Ishikawa (cell line): Measurements from ENCODE around the gene JPH2.

Experiments used
- CEBPB ChIP-seq: IDR thresholded peaks from 2 replicates; pipeline ENCODE4 v1.6.1; 2012
- CREB1 ChIP-seq: IDR thresholded peaks from 2 replicates; pipeline ENCODE4 v1.6.1; 2012; ENCODE audit warnings: low read depth
- EGR1 ChIP-seq: IDR thresholded peaks from 2 replicates; pipeline ENCODE4 v1.6.1; 2012
- EP300 ChIP-seq: IDR thresholded peaks from 2 replicates; pipeline ENCODE4 v1.6.1; 2012; ENCODE audit warnings: borderline replicate concordance
- FOXM1 ChIP-seq: IDR thresholded peaks from 2 replicates; pipeline ENCODE4 v1.6.1; 2012; ENCODE audit warnings: low read depth, borderline replicate concordance
- NFIC ChIP-seq: IDR thresholded peaks from 2 replicates; pipeline ENCODE4 v1.6.1; 2012
- RAD21 ChIP-seq: IDR thresholded peaks from 2 replicates; pipeline ENCODE4 v1.6.1; 2012; ENCODE audit warnings: low read depth
- TAF1 ChIP-seq: IDR thresholded peaks from 2 replicates; pipeline ENCODE4 v1.6.1; 2012; ENCODE audit warnings: low read depth, mild to moderate bottlenecking
- TCF12 ChIP-seq: IDR thresholded peaks from 2 replicates; pipeline ENCODE4 v1.6.1; 2012; ENCODE audit warnings: low read depth
- TEAD4 ChIP-seq: IDR thresholded peaks from 2 replicates; pipeline ENCODE4 v1.6.1; 2012
- YY1 ChIP-seq: IDR thresholded peaks from 2 replicates; pipeline ENCODE4 v1.6.1; 2012; ENCODE audit warnings: low read depth
- ZBTB7A ChIP-seq: IDR thresholded peaks from 2 replicates; pipeline ENCODE4 v1.6.1; 2012; ENCODE audit warnings: low read depth
- TF ChIP-seq, protein P1 (sequence below): IDR thresholded peaks from 2 replicates; pipeline ENCODE4 v1.6.1; 2012
- TF ChIP-seq, protein P2 (sequence below): IDR thresholded peaks from 2 replicates; pipeline ENCODE4 v1.6.1; 2012; ENCODE audit warnings: low read depth, mild to moderate bottlenecking
- TF ChIP-seq, protein P3 (sequence below): IDR thresholded peaks from 2 replicates; pipeline ENCODE4 v1.6.1; 2012

The JPH2 gene

DNA sequence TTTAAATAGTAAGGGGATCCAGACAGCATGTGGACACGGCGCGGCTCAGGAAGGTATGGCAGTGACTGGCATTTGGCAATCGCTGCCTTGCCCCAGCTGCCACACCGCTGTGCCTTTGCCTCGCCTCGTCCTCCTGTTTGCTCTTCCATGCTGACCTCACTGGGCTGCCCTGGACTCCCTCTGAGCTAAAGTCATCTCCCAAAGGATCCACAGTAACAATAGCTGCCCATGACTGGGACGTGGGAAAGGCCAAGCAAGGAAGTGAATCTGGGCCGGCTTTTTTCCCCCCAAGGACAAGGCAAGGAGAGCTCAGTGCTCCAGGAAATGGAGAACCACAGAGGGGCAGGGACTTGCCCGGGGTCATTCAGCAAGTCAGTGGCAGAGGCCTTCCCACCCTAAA, 48.1 kb downstream of the JPH2 start:
- TF ChIP-seq, protein P1, sequence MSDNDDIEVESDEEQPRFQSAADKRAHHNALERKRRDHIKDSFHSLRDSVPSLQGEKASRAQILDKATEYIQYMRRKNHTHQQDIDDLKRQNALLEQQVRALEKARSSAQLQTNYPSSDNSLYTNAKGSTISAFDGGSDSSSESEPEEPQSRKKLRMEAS = no peak
- no peak for TF ChIP-seq CREB1
- TF ChIP-seq RAD21 = no peak
- no peak for TF ChIP-seq FOXM1
- TF ChIP-seq, protein P2, sequence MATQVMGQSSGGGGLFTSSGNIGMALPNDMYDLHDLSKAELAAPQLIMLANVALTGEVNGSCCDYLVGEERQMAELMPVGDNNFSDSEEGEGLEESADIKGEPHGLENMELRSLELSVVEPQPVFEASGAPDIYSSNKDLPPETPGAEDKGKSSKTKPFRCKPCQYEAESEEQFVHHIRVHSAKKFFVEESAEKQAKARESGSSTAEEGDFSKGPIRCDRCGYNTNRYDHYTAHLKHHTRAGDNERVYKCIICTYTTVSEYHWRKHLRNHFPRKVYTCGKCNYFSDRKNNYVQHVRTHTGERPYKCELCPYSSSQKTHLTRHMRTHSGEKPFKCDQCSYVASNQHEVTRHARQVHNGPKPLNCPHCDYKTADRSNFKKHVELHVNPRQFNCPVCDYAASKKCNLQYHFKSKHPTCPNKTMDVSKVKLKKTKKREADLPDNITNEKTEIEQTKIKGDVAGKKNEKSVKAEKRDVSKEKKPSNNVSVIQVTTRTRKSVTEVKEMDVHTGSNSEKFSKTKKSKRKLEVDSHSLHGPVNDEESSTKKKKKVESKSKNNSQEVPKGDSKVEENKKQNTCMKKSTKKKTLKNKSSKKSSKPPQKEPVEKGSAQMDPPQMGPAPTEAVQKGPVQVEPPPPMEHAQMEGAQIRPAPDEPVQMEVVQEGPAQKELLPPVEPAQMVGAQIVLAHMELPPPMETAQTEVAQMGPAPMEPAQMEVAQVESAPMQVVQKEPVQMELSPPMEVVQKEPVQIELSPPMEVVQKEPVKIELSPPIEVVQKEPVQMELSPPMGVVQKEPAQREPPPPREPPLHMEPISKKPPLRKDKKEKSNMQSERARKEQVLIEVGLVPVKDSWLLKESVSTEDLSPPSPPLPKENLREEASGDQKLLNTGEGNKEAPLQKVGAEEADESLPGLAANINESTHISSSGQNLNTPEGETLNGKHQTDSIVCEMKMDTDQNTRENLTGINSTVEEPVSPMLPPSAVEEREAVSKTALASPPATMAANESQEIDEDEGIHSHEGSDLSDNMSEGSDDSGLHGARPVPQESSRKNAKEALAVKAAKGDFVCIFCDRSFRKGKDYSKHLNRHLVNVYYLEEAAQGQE = no peak
- TF ChIP-seq TEAD4 = no peak
- TF ChIP-seq, protein P3, sequence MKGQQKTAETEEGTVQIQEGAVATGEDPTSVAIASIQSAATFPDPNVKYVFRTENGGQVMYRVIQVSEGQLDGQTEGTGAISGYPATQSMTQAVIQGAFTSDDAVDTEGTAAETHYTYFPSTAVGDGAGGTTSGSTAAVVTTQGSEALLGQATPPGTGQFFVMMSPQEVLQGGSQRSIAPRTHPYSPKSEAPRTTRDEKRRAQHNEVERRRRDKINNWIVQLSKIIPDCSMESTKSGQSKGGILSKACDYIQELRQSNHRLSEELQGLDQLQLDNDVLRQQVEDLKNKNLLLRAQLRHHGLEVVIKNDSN = no peak
- no peak for TF ChIP-seq EGR1
- no peak for TF ChIP-seq TCF12
- TF ChIP-seq YY1 = no peak
- no peak for TF ChIP-seq CEBPB
- TF ChIP-seq EP300 = no peak
- no peak for TF ChIP-seq TAF1
- TF ChIP-seq ZBTB7A = no peak
- TF ChIP-seq NFIC = no peak

DNA sequence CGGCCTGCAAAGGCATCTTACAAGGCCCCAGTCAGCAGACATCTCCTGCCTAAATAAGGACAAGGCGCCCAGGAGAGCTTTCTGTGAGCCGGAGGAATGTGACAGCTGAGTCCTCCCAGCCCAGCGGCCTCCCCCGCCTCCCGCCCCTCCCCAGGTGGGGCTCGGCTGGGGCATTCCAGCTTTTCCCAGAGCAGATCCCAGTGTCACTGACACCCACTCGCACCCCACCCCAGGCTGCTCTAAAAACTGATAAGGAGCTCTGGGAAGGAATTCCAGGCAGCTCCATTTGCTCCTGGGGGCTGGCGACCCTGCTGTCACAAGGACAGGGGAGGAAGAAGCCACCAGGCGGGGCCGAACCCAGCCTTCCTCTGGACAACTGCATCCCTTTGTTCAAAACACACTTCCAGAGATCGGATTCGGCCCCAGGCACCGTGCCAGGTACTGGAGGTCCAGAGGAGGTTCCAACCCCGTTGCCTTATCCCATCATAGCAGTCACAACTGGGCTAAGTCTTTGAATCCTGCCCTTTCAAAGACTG, 49.7 kb downstream of the JPH2 start:
- TF ChIP-seq, protein P3 = no peak
- TF ChIP-seq ZBTB7A (0 out of 2 replicates have a peak, but pooled peaks have one; percentile 26), NFIC (0 out of 2 replicates have a peak, but pooled peaks have one; percentile 26), TEAD4 (0 out of 2 replicates have a peak, but pooled peaks have one; percentile 20)

GRCh38 chr20:44136579-44137265, 50.3 kb downstream of the JPH2 start:
- no peak for TF ChIP-seq NFIC
- no peak for TF ChIP-seq TEAD4
- TF ChIP-seq, protein P3 = no peak

GRCh38 chr20:44135417-44136204, 51.4 kb downstream of the JPH2 start:
- no peak for TF ChIP-seq RAD21

DNA sequence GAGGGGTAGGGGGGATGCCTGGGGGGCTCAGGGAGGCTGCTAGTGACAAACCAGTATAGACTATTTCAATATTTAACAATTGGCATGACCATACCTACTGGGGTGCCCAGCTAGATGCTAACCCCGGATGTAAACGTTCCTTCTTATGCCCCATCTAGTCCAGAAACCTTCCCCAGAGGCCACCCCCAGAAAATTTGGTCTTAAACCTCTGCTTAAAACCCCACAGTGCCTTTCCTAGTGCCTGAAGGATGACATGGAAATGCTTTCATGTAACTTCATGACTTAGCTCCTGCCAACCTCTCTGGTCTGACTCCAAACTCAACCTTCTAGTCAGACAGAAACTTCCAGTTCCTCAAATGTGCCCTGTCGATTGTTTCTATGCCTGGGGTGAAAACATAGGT, 52.0 kb downstream of the JPH2 start:
- no peak for TF ChIP-seq CREB1
- TF ChIP-seq CEBPB = no peak

DNA sequence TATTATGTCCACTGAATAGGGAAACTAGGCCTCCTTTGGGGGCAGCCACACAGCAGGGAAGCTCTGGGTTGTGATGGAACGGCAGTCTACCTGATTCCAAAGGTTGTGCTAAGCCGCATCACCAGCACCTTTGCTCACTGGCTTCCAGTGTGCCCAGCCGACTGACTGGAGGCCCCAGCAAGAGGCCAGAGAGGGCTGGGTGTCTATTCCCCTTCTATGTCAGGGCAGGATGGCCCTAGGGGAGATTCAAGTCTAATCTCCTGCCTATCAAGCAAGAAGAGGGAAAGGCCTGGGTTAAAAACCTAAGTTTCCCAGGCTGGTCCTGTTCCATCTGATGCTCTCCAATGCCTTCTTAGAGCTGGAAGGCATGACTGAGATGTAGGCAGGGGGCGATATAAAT, 53.6 kb downstream of the JPH2 start:
- TF ChIP-seq TAF1 (no peak), CEBPB (no peak), ZBTB7A (no peak), YY1 (no peak)

DNA sequence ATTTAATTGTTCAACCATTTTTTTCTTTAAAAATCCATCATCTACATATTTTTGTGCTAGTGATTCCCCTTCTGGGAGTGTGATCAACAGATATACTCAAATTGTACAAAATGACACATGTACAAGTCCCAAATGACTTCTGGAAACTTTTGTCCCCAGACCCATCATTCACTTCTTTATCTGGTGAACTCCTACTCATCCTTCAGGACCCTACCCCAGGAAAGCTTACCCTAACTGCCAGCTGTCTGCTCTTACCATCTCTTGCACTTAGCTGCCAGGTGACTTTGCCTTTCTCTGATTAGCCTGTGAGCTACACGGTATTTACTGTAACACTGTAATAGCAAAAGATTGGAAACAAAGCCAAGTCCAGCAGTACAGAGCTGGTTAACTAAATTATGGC, 55.3 kb downstream of the JPH2 start:
- TF ChIP-seq TCF12 = no peak
- TF ChIP-seq TAF1 = no peak
- no peak for TF ChIP-seq YY1
- TF ChIP-seq ZBTB7A = no peak
- TF ChIP-seq NFIC = no peak
- TF ChIP-seq CREB1 = no peak
- TF ChIP-seq, protein P1 = no peak
- no peak for TF ChIP-seq FOXM1
- no peak for TF ChIP-seq RAD21
- TF ChIP-seq EGR1 = no peak
- TF ChIP-seq EP300 = no peak
